Panc1 (cell line): ENCODE results near the gene SLC4A7. TPM values are rescaled to one million over a fixed set of nuclear protein-coding genes. Genes with fewer than 3 reads are reported as not detected.
A peak's percentile ranks its signal among the peaks of the same experiment; 100 is the strongest.

Experiments
- ATAC-seq: fragments of 200-7000 bp; cut with Tn5 transposase; 2 replicates; pipeline ENCODE4 v1.9.1; 2020; ENCODE audit warnings: mild to moderate bottlenecking, moderate library complexity
- BruUV-seq: library from RNA; stranded (reverse); fragments of 400-500 nt; replicated peaks from 2 replicates; lab custom pipeline; 2021; lab: Mats Ljungman, UMichigan
- CTCF ChIA-PET: fragments of 300-600 bp; sonication (Branson Sonifier 250); formaldehyde crosslinking; loops from one replicate; lab custom pipeline; 2022; ENCODE audit warnings: antibody characterized with exemption; lab: Charles Lee
- POLR2A ChIA-PET: fragments of 300-600 bp; sonication (Branson Sonifier 250); formaldehyde crosslinking; loops from one replicate; lab custom pipeline; 2022; ENCODE audit warnings: antibody characterized with exemption; lab: Charles Lee
- DNase-seq: peaks from one replicate; pipeline ENCODE4 v3.0.0-alpha.2; 2010; ENCODE audit warnings: low read depth, low spot score
- H3K27ac ChIP-seq: 2 replicates; pipeline ENCODE4 v1.5.1; 2011; ENCODE audit warnings: mild to moderate bottlenecking, low read length, inconsistent platforms
- H3K27me3 ChIP-seq: fragments of 200-500 bp; sonication (Bioruptor generic); 2 replicates; pipeline ENCODE4 v1.6.0; 2014; ENCODE audit warnings: low read length, inconsistent platforms; ENCODE audit not compliant: control insufficient read depth, insufficient read depth
- H3K36me3 ChIP-seq: fragments of 200-500 bp; sonication (Bioruptor generic); 2 replicates; pipeline ENCODE4 v1.5.1; 2014; ENCODE audit warnings: inconsistent platforms, mild to moderate bottlenecking, low read length, moderate library complexity; ENCODE audit not compliant: control insufficient read depth, insufficient read depth
- H3K4me1 ChIP-seq: 2 replicates; pipeline ENCODE4 v1.5.1; 2011; ENCODE audit warnings: inconsistent platforms, mild to moderate bottlenecking, low read length, moderate library complexity; ENCODE audit not compliant: control insufficient read depth, insufficient read depth
- H3K4me3 ChIP-seq, 2 experiments: 2 replicates each; pipeline ENCODE4 v1.5.1; 2011 to 2012; ENCODE audit warnings: low read depth in 2 of 2, low read length in 2 of 2, mild to moderate bottlenecking in 2 of 2, inconsistent platforms in 1 of 2, moderate library complexity in 1 of 2
- H3K9me3 ChIP-seq: fragments of 200-500 bp; sonication (Bioruptor generic); 2 replicates; pipeline ENCODE4 v1.5.1; 2014; ENCODE audit warnings: low read depth, mild to moderate bottlenecking, inconsistent platforms, low read length, moderate library complexity; ENCODE audit not compliant: control insufficient read depth, insufficient read depth
- CTCF ChIP-seq: fragments of 450-650 bp; IDR thresholded peaks from 2 replicates; pipeline ENCODE4 v1.5.1; 2017; ENCODE audit warnings: mild to moderate bottlenecking
- POLR2AphosphoS5 ChIP-seq: IDR thresholded peaks from 2 replicates; pipeline ENCODE4 v1.6.1; 2012; ENCODE audit warnings: mild to moderate bottlenecking, low read depth, low read length, moderate library complexity
- REST ChIP-seq, 2 experiments: IDR thresholded peaks; 2 replicates each; pipeline ENCODE4 v1.6.1; 2011 to 2012; ENCODE audit warnings: low read depth in 2 of 2, control low read depth in 1 of 2, low read length in 1 of 2, mild to moderate bottlenecking in 1 of 2, moderate library complexity in 1 of 2; ENCODE audit not compliant: insufficient read depth in 1 of 2
- SIN3A ChIP-seq: IDR thresholded peaks from 2 replicates; pipeline ENCODE4 v1.6.1; 2012; ENCODE audit warnings: low read depth, mild to moderate bottlenecking, low read length, moderate library complexity, borderline replicate concordance; ENCODE audit not compliant: insufficient read depth
- TCF7L2 ChIP-seq: IDR thresholded peaks from 2 replicates; pipeline ENCODE4 v1.6.1; 2011; ENCODE audit warnings: mild to moderate bottlenecking, low read depth, low read length, inconsistent platforms
- in situ Hi-C: cut with HindIII; loops from 2 replicates; pipeline ENCODE4 v1.10.0; 2016; ENCODE audit warnings: low sequenced_read_pairs, low pct_unique_long_range_greater_than_20kb
- intact Hi-C: fragments of 100-400 bp; cut with micrococcal nuclease; formaldehyde crosslinking; loops from one replicate; pipeline ENCODE4 v1.10.0; 2022; ENCODE audit not compliant: unreplicated experiment
- total RNA-seq: library from RNA; stranded (reverse); gene quantifications from one replicate; pipeline ENCODE4 v1.2.1, GENCODE V29; 2021; ENCODE audit not compliant: unreplicated experiment

Gene SLC4A7
- total RNA-seq, 1 experiment from 2014 or later: 99.4 TPM

- CTCF ChIA-PET: no interaction called here
- TF ChIP-seq SIN3A (no peak), TCF7L2 (no peak), POLR2AphosphoS5 (no peak), CTCF (no peak), REST (IDR thresholded peaks at IDR 0.05; ENCODE audit: insufficient read depth in 1 of 2, low read depth in 2 of 2, low read length in 1 of 2) (no peak)
- H3K4me1 ChIP-seq: no peaks in the 10 kb centered on the region; the same call in 1 of the 2 replicates
- no peak overlapping the region for H3K4me3 ChIP-seq
- H3K27ac ChIP-seq: no peak overlapping the region
- in situ Hi-C loops: no loop called here
- H3K9me3 ChIP-seq: no peaks in the 10 kb centered on the region
- BruUV-seq: TSS peak; percentile 3
- ATAC-seq: no peak
- no peak for DNase-seq
- POLR2A ChIA-PET: no interaction called here
- H3K36me3 ChIP-seq: peaks cover 64% of the 10 kb centered on the region
- intact Hi-C loops: no loop called here
- H3K27me3 ChIP-seq: no peaks in the 10 kb centered on the region
Observed at GRCh38 chr3:27415202-27415601, 69.0 kb downstream of the SLC4A7 start.

GRCh38 chr3:27392950-27393679 is 91.1 kb downstream of the SLC4A7 start:
- in situ Hi-C loops: no loop called here
- no peaks in the 10 kb centered on the region for H3K27me3 ChIP-seq
- ATAC-seq: no peak

More at GRCh38 chr3:27392950-27393679, 91.1 kb downstream of the SLC4A7 start:
- POLR2A ChIA-PET: no interaction called here
- Histone ChIP-seq H3K27ac (no peak overlapping the region), H3K4me1 (peaks cover 7% of the 10 kb centered on the region; the same call in 1 of the 2 replicates), H3K9me3 (no peaks in the 10 kb centered on the region), H3K4me3 (no peak overlapping the region), H3K36me3 (peaks cover 71% of the 10 kb centered on the region)
- TSS peak; percentile 2 for BruUV-seq
- CTCF ChIA-PET: no interaction called here
- DNase-seq: no peak
- TF ChIP-seq REST (IDR thresholded peaks at IDR 0.05; ENCODE audit: insufficient read depth in 1 of 2, low read depth in 2 of 2, low read length in 1 of 2): no peak
- TF ChIP-seq CTCF: no peak
- no peak for TF ChIP-seq SIN3A
- TF ChIP-seq TCF7L2: no peak
- TF ChIP-seq POLR2AphosphoS5: no peak
- intact Hi-C loops: no loop called here
